Urothelium cell line (cell line): ENCODE measurements around the gene DNMT3B.
"Not testable (repeated sequence)": the region's sequence is repeated elsewhere in the genome, so short reads cannot be mapped to it uniquely, and the experiment has no call there.

Source experiments
- DNase-seq: peaks from one replicate; pipeline ENCODE4 v3.0.0; 2011; ENCODE audit warnings: low spot score, mixed read lengths
- FAIRE-seq: peaks from 2 replicates; lab custom pipeline; 2011; peaks lifted over from hg19 to GRCh38; lab: Jason Lieb, UNC

Gene DNMT3B

GRCh38 chr20:32789896-32790750, 27.9 kb downstream of the DNMT3B start:
- FAIRE-seq (no peak), DNase-seq (peak; percentile 90)

- no peak for FAIRE-seq
- no peak for DNase-seq
Measured at GRCh38 chr20:32790751-32791057, 28.5 kb downstream of the DNMT3B start.

DNA sequence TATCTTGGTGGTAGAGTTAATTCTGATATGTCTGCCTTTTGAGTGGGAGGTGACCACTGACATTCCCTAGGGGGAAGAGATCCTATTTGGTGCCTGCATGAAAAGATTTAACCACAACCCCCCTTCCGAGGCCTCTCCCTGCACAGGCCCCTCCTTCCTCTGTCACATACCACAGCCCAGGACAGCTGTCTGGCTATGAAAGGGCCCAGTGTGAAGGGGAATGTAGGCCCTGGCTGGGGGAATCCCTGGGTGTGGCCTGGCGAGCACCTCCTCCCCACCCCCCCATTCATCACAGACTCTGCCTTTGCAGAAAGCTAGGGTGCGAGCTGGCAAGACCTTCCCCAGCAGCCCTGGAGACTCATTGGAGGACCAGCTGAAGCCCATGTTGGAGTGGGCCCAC, 30.1 kb downstream of the DNMT3B start:
- FAIRE-seq = no peak
- DNase-seq = peak; percentile 79

GRCh38 chr20:32792731-32793458, 30.7 kb downstream of the DNMT3B start:
- DNase-seq (no peak), FAIRE-seq (no peak)

DNA sequence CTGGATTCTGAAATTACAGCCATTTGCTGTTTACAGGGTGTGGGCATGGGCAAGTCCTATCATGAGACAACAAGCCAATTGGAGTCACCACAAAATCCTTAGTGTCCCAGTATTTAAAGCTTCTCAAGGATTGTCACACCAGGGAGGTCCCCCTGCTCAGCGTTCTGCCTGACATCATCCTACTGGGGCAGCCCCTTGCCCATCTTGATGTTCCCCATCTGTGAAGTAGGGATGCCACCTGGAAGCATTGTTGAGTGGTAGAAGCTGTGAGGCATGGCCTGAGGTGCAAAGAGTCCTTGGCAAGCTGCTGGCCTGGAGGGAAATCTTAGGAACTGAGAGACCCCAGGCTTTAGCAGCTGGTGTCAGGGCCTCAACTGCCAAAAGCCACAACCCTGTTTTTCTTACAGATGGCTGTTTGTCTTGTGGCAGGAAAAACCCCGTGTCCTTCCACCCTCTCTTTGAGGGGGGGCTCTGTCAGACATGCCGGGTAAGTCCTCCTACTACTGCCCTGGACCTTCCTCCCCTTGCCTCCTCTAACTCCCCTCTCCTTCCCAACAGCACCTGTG, 34.3 kb downstream of the DNMT3B start:
- no peak for DNase-seq
- no peak for FAIRE-seq

- no peak for FAIRE-seq
- no peak for DNase-seq
Measured at GRCh38 chr20:32796981-32797451, 34.8 kb downstream of the DNMT3B start.

DNA sequence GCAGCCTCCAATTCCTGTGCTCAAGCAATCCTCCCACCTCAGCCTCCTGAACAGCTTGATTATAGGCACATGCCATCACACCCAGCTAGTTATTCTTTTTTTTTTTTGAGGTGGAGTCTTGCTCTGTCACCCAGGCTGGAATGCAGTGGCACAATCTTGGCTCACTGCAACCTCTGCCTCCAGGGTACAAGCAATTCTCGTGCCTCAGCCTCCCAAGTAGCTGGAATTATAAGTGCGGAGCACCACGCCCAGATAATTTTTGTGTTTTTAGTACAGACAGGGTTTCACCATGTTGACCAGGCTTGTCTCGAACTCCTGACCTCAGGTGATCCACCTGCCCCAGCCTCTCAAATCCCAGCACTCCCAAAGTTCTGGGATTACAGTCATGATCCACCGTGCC, 35.4 kb downstream of the DNMT3B start:
- not testable (repeated sequence) for DNase-seq, FAIRE-seq

DNA sequence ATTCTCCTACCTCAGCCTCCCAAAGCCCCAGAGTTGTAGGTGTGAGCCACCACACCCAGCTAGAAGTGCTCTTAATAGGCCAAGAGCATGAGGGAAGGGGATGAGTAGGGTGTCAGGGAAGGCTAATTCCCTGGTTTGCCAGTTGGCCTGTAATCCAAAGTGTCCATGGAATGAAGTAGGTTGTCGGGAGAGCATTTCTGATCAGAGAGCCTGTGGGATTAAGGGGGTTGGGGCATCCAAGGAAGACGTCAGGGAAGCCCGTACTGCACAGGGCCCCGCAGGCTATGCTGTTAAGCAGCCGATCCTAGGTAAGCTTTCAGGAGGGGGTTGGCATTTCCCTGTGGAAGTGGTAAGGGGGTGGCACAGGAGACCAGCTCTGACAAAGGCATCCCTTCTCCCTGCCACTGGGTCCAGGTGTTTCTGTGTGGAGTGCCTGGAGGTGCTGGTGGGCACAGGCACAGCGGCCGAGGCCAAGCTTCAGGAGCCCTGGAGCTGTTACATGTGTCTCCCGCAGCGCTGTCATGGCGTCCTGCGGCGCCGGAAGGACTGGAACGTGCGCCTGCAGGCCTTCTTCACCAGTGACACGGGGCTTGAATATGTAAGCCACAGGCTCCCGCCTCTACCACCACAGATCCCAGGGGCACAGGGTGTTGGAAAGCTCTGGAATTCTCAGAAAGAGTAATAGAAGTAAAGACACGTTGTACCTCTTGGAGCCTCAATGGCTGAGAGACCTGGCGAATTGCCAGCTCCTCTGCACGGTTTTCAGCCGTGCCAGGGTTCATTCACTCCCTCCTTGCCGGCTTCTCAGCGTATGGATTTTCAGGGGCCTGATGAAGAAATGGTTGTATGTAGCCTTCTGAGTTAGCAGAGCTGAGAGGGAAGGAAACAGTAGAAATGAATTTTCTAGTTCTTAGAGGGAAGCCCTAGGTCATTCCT, 36.1 kb downstream of the DNMT3B start:
- DNase-seq (no peak), FAIRE-seq (no peak)

- FAIRE-seq (no peak), DNase-seq (no peak)
Measured at GRCh38 chr20:32803092-32803491, 40.9 kb downstream of the DNMT3B start.

GRCh38 chr20:32804022-32804715, 42.0 kb downstream of the DNMT3B start:
- FAIRE-seq (no peak), DNase-seq (no peak)

GRCh38 chr20:32804817-32805216, 42.6 kb downstream of the DNMT3B start:
- FAIRE-seq (no peak), DNase-seq (no peak)

DNA sequence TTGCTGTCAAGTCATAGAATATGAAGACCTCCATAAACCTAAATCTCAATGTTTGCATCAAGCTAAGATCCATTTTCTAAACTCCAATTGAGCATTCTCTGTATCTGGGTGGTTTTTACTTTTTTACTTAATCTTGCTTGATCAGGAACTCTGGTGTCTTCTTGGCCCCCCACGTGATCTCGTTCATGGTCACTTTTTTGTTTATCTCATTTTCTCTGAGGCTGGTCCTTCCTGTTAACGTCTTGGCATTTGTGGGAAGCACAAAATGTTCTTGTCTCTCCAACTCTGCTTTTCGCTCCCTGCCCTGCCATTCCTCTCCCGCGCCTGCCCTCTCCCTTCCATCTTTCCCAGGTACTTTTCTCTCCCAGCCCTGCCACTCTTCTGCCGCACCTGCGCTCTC, 43.5 kb downstream of the DNMT3B start:
- DNase-seq = no peak
- no peak for FAIRE-seq

- DNase-seq (no peak), FAIRE-seq (no peak)
Measured at GRCh38 chr20:32806356-32806755, 44.2 kb downstream of the DNMT3B start.

DNA sequence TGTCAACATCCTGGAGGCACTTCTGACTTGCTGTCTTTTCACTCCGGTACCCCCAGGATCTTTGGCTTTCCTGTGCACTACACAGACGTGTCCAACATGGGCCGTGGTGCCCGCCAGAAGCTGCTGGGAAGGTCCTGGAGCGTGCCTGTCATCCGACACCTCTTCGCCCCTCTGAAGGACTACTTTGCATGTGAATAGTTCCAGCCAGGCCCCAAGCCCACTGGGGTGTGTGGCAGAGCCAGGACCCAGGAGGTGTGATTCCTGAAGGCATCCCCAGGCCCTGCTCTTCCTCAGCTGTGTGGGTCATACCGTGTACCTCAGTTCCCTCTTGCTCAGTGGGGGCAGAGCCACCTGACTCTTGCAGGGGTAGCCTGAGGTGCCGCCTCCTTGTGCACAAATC, 45.5 kb downstream of the DNMT3B start:
- DNase-seq = no peak
- no peak for FAIRE-seq

- DNase-seq (no peak), FAIRE-seq (no peak)
Measured at GRCh38 chr20:32808438-32808837, 46.3 kb downstream of the DNMT3B start.

DNA sequence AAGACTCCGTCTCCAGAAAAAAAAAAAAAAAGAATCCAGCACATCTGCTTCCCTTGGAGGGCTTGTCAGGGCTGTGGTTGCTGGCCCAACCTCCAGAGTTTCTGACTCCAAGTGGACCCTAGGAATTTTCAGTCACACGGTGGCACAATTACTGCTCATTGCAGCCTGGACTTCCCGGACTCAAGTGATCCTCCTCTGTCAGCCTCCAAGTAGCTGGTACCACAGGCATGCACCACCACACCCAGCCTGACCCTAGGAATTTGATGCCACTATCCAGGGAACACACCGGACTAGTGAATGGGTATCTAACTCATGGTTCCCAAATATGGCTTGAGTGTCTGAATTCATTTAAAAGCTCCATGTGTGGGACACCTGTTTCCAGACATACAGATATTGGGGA, 47.7 kb downstream of the DNMT3B start:
- no peak for FAIRE-seq
- no peak for DNase-seq

- DNase-seq = no peak
- no peak for FAIRE-seq
Measured at GRCh38 chr20:32810941-32811340, 48.8 kb downstream of the DNMT3B start.

- no peak for FAIRE-seq
- no peak for DNase-seq
Measured at GRCh38 chr20:32811886-32812285, 49.7 kb downstream of the DNMT3B start.

- DNase-seq = peak; percentile 87
- no peak for FAIRE-seq
Measured at GRCh38 chr20:32819992-32820697, 58.0 kb downstream of the DNMT3B start.
